HepG2 (cell line): ENCODE results near the gene PRKRIP1. TPM values are rescaled to one million over a fixed set of nuclear protein-coding genes. Genes with fewer than 3 reads are reported as not detected.

ENCODE experiments used
- ATF7-NPFF ChIP-seq: sonication (generic); formaldehyde crosslinking; IDR thresholded peaks from 2 replicates; pipeline ENCODE4 v1.8.1; 2023; ENCODE audit warnings: mild to moderate bottlenecking, low read depth, missing genetic modification reagents, moderate library complexity
- CREB1 ChIP-seq, 2 experiments: fragments of 450-650 bp in 1 of 2; IDR thresholded peaks; 2 replicates each; pipeline ENCODE4 v1.6.1; 2016 to 2017; ENCODE audit warnings: control low read depth in 1 of 2, mild to moderate bottlenecking in 1 of 2, missing compliant biosample characterization in 1 of 2, missing genetic modification characterization in 1 of 2
- FUBP1 ChIP-seq: sonication (generic); formaldehyde crosslinking; IDR thresholded peaks from 2 replicates; pipeline ENCODE4 v1.5.1; 2020; ENCODE audit warnings: missing genetic modification reagents, mild to moderate bottlenecking, borderline replicate concordance
- HMG20B ChIP-seq: conservative IDR thresholded peaks from 2 replicates; pipeline ENCODE4 v1.6.1; 2016; ENCODE audit warnings: missing genetic modification reagents, missing compliant biosample characterization
- IRF2 ChIP-seq: IDR thresholded peaks from 2 replicates; pipeline ENCODE4 v1.6.1; 2018; ENCODE audit warnings: missing genetic modification reagents, missing compliant biosample characterization
- KDM5B ChIP-seq: sonication (generic); formaldehyde crosslinking; IDR thresholded peaks from 2 replicates; pipeline ENCODE4 v1.4.0; 2020; ENCODE audit warnings: missing genetic modification reagents, mild to moderate bottlenecking, borderline replicate concordance
- NKX3-1 ChIP-seq: sonication (generic); formaldehyde crosslinking; IDR thresholded peaks from 2 replicates; pipeline ENCODE4 v1.5.0; 2020; ENCODE audit warnings: missing genetic modification reagents
- ZIK1 ChIP-seq: sonication (generic); formaldehyde crosslinking; IDR thresholded peaks from 2 replicates; pipeline ENCODE4 v1.5.0; 2020; ENCODE audit warnings: mild to moderate bottlenecking, low read depth, missing genetic modification reagents, borderline replicate concordance
- ZNF275 ChIP-seq: sonication (generic); formaldehyde crosslinking; IDR thresholded peaks from 2 replicates; pipeline ENCODE4 v1.8.0; 2022; ENCODE audit warnings: missing genetic modification reagents, mild to moderate bottlenecking, inconsistent platforms, borderline replicate concordance
- ZNF335 ChIP-seq: sonication (generic); formaldehyde crosslinking; IDR thresholded peaks from 2 replicates; pipeline ENCODE4 v1.4.0; 2020; ENCODE audit warnings: missing genetic modification reagents
- ZNF510 ChIP-seq: sonication (generic); formaldehyde crosslinking; IDR thresholded peaks from 2 replicates; pipeline ENCODE4 v1.4.0; 2020; ENCODE audit warnings: low read depth, mild to moderate bottlenecking, missing genetic modification reagents
- ZNF691 ChIP-seq: sonication (generic); formaldehyde crosslinking; IDR thresholded peaks from 2 replicates; pipeline ENCODE4 v1.4.0; 2020; ENCODE audit warnings: missing genetic modification reagents, low read depth, mild to moderate bottlenecking, borderline replicate concordance
- polyA plus RNA-seq, 8 experiments: library from polyadenylated mRNA; depleted of rRNA in 3 of 8; stranded (reverse) in 7 of 8; unstranded in 1 of 8; fragments of >200 nt; fragmentation: Illumina TruSeq in 4 of 8; extraction: Trizol in 4 of 8; gene quantifications; 2 replicates each; pipeline versions ENCODE4 v1.2.1 to v1.2.3, GENCODE V29; 2011 to 2016; ENCODE audit warnings: low read depth in 4 of 8, missing spikeins in 1 of 8, mixed read lengths in 1 of 8; ENCODE audit not compliant: insufficient read depth in 1 of 8
- total RNA-seq, 5 experiments: library from RNA; depleted of rRNA; stranded (reverse); fragments of >200 nt; fragmentation: Illumina TruSeq; extraction: Trizol; gene quantifications; 2 replicates each; pipeline ENCODE4 v1.2.3, GENCODE V29; 2016; ENCODE audit warnings: low read depth in 1 of 5
- TF ChIP-seq, protein P1 (sequence below): sonication (generic); formaldehyde crosslinking; IDR thresholded peaks from 2 replicates; pipeline ENCODE4 v1.4.0; 2020; ENCODE audit warnings: missing genetic modification reagents, borderline replicate concordance
- TF ChIP-seq, protein P2 (sequence below): IDR thresholded peaks from 2 replicates; pipeline ENCODE4 v1.6.1; 2016; ENCODE audit warnings: missing genetic modification reagents, missing compliant biosample characterization
- TF ChIP-seq, protein P3 (sequence below), 2 experiments: sonication (generic) in 1 of 2; formaldehyde crosslinking in 1 of 2; IDR thresholded peaks; 2 replicates each; pipeline versions ENCODE4 v1.4.0 to v1.6.1; 2016 to 2020; ENCODE audit warnings: borderline replicate concordance in 1 of 2, low read depth in 1 of 2, mild to moderate bottlenecking in 1 of 2, missing genetic modification reagents in 1 of 2

The PRKRIP1 gene
- total and polyA plus RNA-seq, 2 of the 13 experiments (the other 11 are each of a cell fraction or from before 2014, with no cell fraction given), result 13.2 to 16.8 TPM

GRCh38 chr7:102395873-102396709 lies at the start of gene PRKRIP1 (continued):
- TF ChIP-seq CREB1 (IDR thresholded peaks at IDR 0.05), result peak; percentile 89
- peak; percentile 99 for TF ChIP-seq CREB1 (CRISPR knock-in tag; IDR thresholded peaks at IDR 0.05)
- TF ChIP-seq HMG20B (CRISPR knock-in tag), result no peak
- peak; percentile 61; the same call in 1 of the 2 replicates for TF ChIP-seq KDM5B (CRISPR knock-in tag)
- peak; percentile 50; the same call in 1 of the 2 replicates for TF ChIP-seq IRF2 (CRISPR knock-in tag)
- TF ChIP-seq, protein P1, sequence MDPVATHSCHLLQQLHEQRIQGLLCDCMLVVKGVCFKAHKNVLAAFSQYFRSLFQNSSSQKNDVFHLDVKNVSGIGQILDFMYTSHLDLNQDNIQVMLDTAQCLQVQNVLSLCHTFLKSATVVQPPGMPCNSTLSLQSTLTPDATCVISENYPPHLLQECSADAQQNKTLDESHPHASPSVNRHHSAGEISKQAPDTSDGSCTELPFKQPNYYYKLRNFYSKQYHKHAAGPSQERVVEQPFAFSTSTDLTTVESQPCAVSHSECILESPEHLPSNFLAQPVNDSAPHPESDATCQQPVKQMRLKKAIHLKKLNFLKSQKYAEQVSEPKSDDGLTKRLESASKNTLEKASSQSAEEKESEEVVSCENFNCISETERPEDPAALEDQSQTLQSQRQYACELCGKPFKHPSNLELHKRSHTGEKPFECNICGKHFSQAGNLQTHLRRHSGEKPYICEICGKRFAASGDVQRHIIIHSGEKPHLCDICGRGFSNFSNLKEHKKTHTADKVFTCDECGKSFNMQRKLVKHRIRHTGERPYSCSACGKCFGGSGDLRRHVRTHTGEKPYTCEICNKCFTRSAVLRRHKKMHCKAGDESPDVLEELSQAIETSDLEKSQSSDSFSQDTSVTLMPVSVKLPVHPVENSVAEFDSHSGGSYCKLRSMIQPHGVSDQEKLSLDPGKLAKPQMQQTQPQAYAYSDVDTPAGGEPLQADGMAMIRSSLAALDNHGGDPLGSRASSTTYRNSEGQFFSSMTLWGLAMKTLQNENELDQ (CRISPR knock-in tag), result no peak
- no peak for TF ChIP-seq ZNF275 (CRISPR knock-in tag)
- no peak for TF ChIP-seq NKX3-1 (CRISPR knock-in tag)
- TF ChIP-seq, protein P2, sequence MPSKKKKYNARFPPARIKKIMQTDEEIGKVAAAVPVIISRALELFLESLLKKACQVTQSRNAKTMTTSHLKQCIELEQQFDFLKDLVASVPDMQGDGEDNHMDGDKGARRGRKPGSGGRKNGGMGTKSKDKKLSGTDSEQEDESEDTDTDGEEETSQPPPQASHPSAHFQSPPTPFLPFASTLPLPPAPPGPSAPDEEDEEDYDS, result no peak
- TF ChIP-seq ZNF335, result no peak
- TF ChIP-seq ATF7-NPFF (CRISPR knock-in tag), result no peak; the same call in 1 of the 2 replicates
- TF ChIP-seq ZIK1 (CRISPR knock-in tag), result peak; percentile 79; the same call in 1 of the 2 replicates
- TF ChIP-seq, protein P3, sequence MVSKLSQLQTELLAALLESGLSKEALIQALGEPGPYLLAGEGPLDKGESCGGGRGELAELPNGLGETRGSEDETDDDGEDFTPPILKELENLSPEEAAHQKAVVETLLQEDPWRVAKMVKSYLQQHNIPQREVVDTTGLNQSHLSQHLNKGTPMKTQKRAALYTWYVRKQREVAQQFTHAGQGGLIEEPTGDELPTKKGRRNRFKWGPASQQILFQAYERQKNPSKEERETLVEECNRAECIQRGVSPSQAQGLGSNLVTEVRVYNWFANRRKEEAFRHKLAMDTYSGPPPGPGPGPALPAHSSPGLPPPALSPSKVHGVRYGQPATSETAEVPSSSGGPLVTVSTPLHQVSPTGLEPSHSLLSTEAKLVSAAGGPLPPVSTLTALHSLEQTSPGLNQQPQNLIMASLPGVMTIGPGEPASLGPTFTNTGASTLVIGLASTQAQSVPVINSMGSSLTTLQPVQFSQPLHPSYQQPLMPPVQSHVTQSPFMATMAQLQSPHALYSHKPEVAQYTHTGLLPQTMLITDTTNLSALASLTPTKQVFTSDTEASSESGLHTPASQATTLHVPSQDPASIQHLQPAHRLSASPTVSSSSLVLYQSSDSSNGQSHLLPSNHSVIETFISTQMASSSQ (IDR thresholded peaks at IDR 0.05; ENCODE audit: low read depth), result 0 out of 2 replicates have a peak, but pooled peaks have one; percentile 25
- TF ChIP-seq, protein P3 (CRISPR knock-in tag; IDR thresholded peaks at IDR 0.05; ENCODE audit: borderline replicate concordance), result no peak; the same call in 1 of the 2 replicates
- TF ChIP-seq ZNF691 (CRISPR knock-in tag), result 0 out of 2 replicates have a peak, but pooled peaks have one; percentile 18
- no peak for TF ChIP-seq FUBP1 (CRISPR knock-in tag)
- no peak; the same call in 1 of the 2 replicates for TF ChIP-seq ZNF510 (CRISPR knock-in tag)
